Measurements from ENCODE around the gene GNPAT.

GRCh38 chr1:231219422-231220401 is 21.3 kb upstream of the GNPAT start:
- no peak for TF ChIP-seq CTCF (IDR thresholded peaks at IDR 0.05; ENCODE audit: insufficient read depth, low read depth, low read length)
- no peak for TF ChIP-seq EZH2 (IDR thresholded peaks at IDR 0.05; ENCODE audit: insufficient read depth, low read length)
